IMR-90 (cell line): ENCODE measurements around the gene APCDD1L. TPM values are rescaled to one million over a fixed set of nuclear protein-coding genes. Genes with fewer than 3 reads are reported as not detected.

Experiments
- ATAC-seq: fragments of 200-7000 bp; cut with Tn5 transposase; 2 replicates; pipeline ENCODE4 v1.9.1; 2020; ENCODE audit warnings: low read depth, mild to moderate bottlenecking, moderate library complexity
- BruUV-seq: library from RNA; stranded (reverse); fragments of 400-500 nt; replicated peaks from 2 replicates; lab custom pipeline; 2021; lab: Mats Ljungman, UMichigan
- CTCF ChIA-PET: fragments of 300-600 bp; formaldehyde crosslinking; extraction: SDS; loops from one replicate; lab custom pipeline; 2021; ENCODE audit warnings: antibody characterized with exemption; lab: Yijun Ruan, JAX
- POLR2A ChIA-PET: fragments of 300-600 bp; sonication (Branson Sonifier 250); formaldehyde crosslinking; loops from one replicate; lab custom pipeline; 2022; ENCODE audit warnings: antibody characterized with exemption; ENCODE audit not compliant: unreplicated experiment; lab: Charles Lee
- DNase-seq: peaks from one replicate; pipeline ENCODE4 v3.0.0; 2013
- H2AFZ ChIP-seq: replicated peaks from 2 replicates; pipeline ENCODE3; 2013; ENCODE audit warnings: low read length, mild to moderate bottlenecking; ENCODE audit not compliant: poor library complexity
- H2AK5ac ChIP-seq: 2 replicates; pipeline ENCODE4 v1.6.1; 2013; ENCODE audit warnings: low read depth, low read length, inconsistent platforms
- H2AK9ac ChIP-seq: replicated peaks from 2 replicates; pipeline ENCODE3; 2013; ENCODE audit warnings: mild to moderate bottlenecking, low read depth, low read length, moderate library complexity; ENCODE audit not compliant: poor library complexity
- H2BK120ac ChIP-seq: 2 replicates; pipeline ENCODE4 v1.6.1; 2013; ENCODE audit warnings: low read depth, low read length, inconsistent platforms
- H2BK15ac ChIP-seq: 3 replicates; pipeline ENCODE4 v1.6.1; 2013; ENCODE audit warnings: low read depth, low read length, inconsistent platforms
- H2BK20ac ChIP-seq: 2 replicates; pipeline ENCODE4 v1.6.1; 2013; ENCODE audit warnings: low read depth, mild to moderate bottlenecking, inconsistent platforms, low read length, moderate library complexity
- H2BK5ac ChIP-seq: 2 replicates; pipeline ENCODE4 v1.6.1; 2013; ENCODE audit warnings: mild to moderate bottlenecking, low read depth, low read length, inconsistent platforms; ENCODE audit not compliant: poor library complexity, severe bottlenecking
- H3K14ac ChIP-seq: replicated peaks from 2 replicates; pipeline ENCODE4 v1.6.1; 2013; ENCODE audit warnings: low read depth, low read length, inconsistent platforms
- H3K18ac ChIP-seq: 2 replicates; pipeline ENCODE4 v1.6.1; 2013; ENCODE audit warnings: low read depth, low read length, control low read depth
- H3K23ac ChIP-seq: 2 replicates; pipeline ENCODE4 v1.6.1; 2013; ENCODE audit warnings: low read depth, low read length, inconsistent platforms
- H3K27ac ChIP-seq: 2 replicates; pipeline ENCODE4 v1.5.1; 2013; ENCODE audit warnings: mild to moderate bottlenecking, control low read depth, low read length; ENCODE audit not compliant: insufficient read depth
- H3K27me3 ChIP-seq: 2 replicates; pipeline ENCODE4 v1.6.1; 2013; ENCODE audit warnings: low read length; ENCODE audit not compliant: control insufficient read depth, insufficient read depth
- H3K36me3 ChIP-seq: 2 replicates; pipeline ENCODE4 v1.6.1; 2013; ENCODE audit warnings: low read length, mixed read lengths; ENCODE audit not compliant: control insufficient read depth, insufficient read depth
- H3K4ac ChIP-seq: 2 replicates; pipeline ENCODE4 v1.6.1; 2013; ENCODE audit warnings: low read depth, low read length, inconsistent platforms
- H3K4me1 ChIP-seq: 2 replicates; pipeline ENCODE4 v1.6.1; 2013; ENCODE audit warnings: low read length, mixed read lengths; ENCODE audit not compliant: control insufficient read depth, insufficient read depth
- H3K4me2 ChIP-seq: 2 replicates; pipeline ENCODE4 v1.6.1; 2013; ENCODE audit warnings: low read depth, mild to moderate bottlenecking, control low read depth, low read length, moderate library complexity
- H3K4me3 ChIP-seq: 2 replicates; pipeline ENCODE4 v1.5.1; 2013; ENCODE audit warnings: low read depth, mild to moderate bottlenecking, control low read depth, low read length, moderate library complexity; ENCODE audit not compliant: insufficient read depth
- H3K56ac ChIP-seq: 2 replicates; pipeline ENCODE4 v1.6.1; 2013; ENCODE audit warnings: low read length, inconsistent platforms; ENCODE audit not compliant: insufficient read depth; ENCODE audit errors: extremely low read depth
- H3K79me1 ChIP-seq, 2 experiments: 2 replicates each; pipeline ENCODE4 v1.6.1; 2013; ENCODE audit warnings: low read length in 2 of 2, inconsistent platforms in 1 of 2, low read depth in 1 of 2
- H3K9ac ChIP-seq: 2 replicates; pipeline ENCODE4 v1.6.1; 2013; ENCODE audit warnings: low read depth, low read length, control low read depth
- H3K9me1 ChIP-seq: 2 replicates; pipeline ENCODE4 v1.6.1; 2013; ENCODE audit warnings: low read length, inconsistent platforms; ENCODE audit not compliant: insufficient read depth
- H3K9me3 ChIP-seq: 2 replicates; pipeline ENCODE4 v1.6.1; 2013; ENCODE audit warnings: low read length; ENCODE audit not compliant: control insufficient read depth, insufficient read depth
- H4K20me1 ChIP-seq: 2 replicates; pipeline ENCODE4 v1.6.1; 2013; ENCODE audit warnings: low read length, inconsistent platforms; ENCODE audit not compliant: insufficient read depth
- H4K5ac ChIP-seq: 2 replicates; pipeline ENCODE4 v1.6.1; 2013; ENCODE audit warnings: mild to moderate bottlenecking, low read depth, low read length, control low read depth
- H4K8ac ChIP-seq, 2 experiments: 2 replicates each; pipeline ENCODE4 v1.6.1; 2013; ENCODE audit warnings: low read depth in 2 of 2, low read length in 2 of 2, control low read depth in 1 of 2, inconsistent platforms in 1 of 2
- H4K91ac ChIP-seq: 2 replicates; pipeline ENCODE4 v1.6.1; 2013; ENCODE audit warnings: low read depth, low read length, inconsistent platforms; ENCODE audit not compliant: insufficient read depth
- CHD1 ChIP-seq: IDR thresholded peaks from 2 replicates; pipeline ENCODE4 v1.6.1; 2012; ENCODE audit warnings: low read depth, low read length, improper control_type of control experiment
- FOS ChIP-seq: fragments of 150-350 bp; IDR thresholded peaks from 2 replicates; pipeline ENCODE4 v1.6.1; 2016; ENCODE audit warnings: low read depth, low read length
- MAZ ChIP-seq: IDR thresholded peaks from 2 replicates; pipeline ENCODE4 v1.6.1; 2012; ENCODE audit warnings: low read depth, mild to moderate bottlenecking, low read length, improper control_type of control experiment, moderate library complexity, borderline replicate concordance
- MXI1 ChIP-seq: IDR thresholded peaks from 2 replicates; pipeline ENCODE4 v1.6.1; 2012; ENCODE audit warnings: low read depth, mild to moderate bottlenecking, low read length, moderate library complexity, borderline replicate concordance
- POLR2A ChIP-seq: IDR thresholded peaks from 2 replicates; pipeline ENCODE4 v1.6.1; 2012; ENCODE audit warnings: mild to moderate bottlenecking, low read depth, low read length
- RCOR1 ChIP-seq: IDR thresholded peaks from 2 replicates; pipeline ENCODE4 v1.6.1; 2012; ENCODE audit warnings: mild to moderate bottlenecking, low read length, improper control_type of control experiment; ENCODE audit not compliant: insufficient replicate concordance
- WGBS, 2 experiments: methylation state at CpG; one replicate each; pipeline versions ENCODE4 v1.1.5 to v1.1.7; 2013; ENCODE audit warnings: missing lambda C conversion rate in 2 of 2; ENCODE audit not compliant: insufficient read length in 1 of 2; ENCODE audit errors: extremely low coverage in 2 of 2; 5-methylcytosine and 5-hydroxymethylcytosine counted together
- dilution Hi-C: fragments of 300-500 bp; cut with HindIII; formaldehyde crosslinking; loops from one replicate; pipeline ENCODE4 v1.14.3; 2018; ENCODE audit warnings: low sequenced_read_pairs; ENCODE audit not compliant: unreplicated experiment
- in situ Hi-C: fragments of 300-500 bp; cut with MboI; formaldehyde crosslinking; loops from 3 replicates; pipeline ENCODE4 v1.14.3; 2019; ENCODE audit warnings: low sequenced_read_pairs, inconsistent platforms, mixed read lengths
- intact Hi-C: fragments of 100-400 bp; cut with micrococcal nuclease; formaldehyde crosslinking; loops from 2 replicates; pipeline ENCODE4 v1.10.0; 2022
- polyA plus RNA-seq, 3 experiments: library from polyadenylated mRNA; depleted of rRNA; stranded (reverse); fragments of >200 nt; gene quantifications; 2 replicates each; pipeline ENCODE4 v1.2.3, GENCODE V29; 2012; ENCODE audit warnings: low replicate concordance in 1 of 3
- total RNA-seq: library from RNA; depleted of rRNA; stranded (reverse); fragments of >200 nt; gene quantifications from 2 replicates; pipeline ENCODE4 v1.2.3, GENCODE V29; 2012
- TF ChIP-seq, protein P1 (sequence below): fragments of 150-350 bp; IDR thresholded peaks from 2 replicates; pipeline ENCODE4 v1.6.1; 2016; ENCODE audit warnings: low read depth, mild to moderate bottlenecking, low read length, moderate library complexity, borderline replicate concordance

APCDD1L gene
- total and polyA plus RNA-seq, 2 of the 4 experiments (the other 2 are of a cell fraction) = 2.5 to 18.3 TPM

DNA sequence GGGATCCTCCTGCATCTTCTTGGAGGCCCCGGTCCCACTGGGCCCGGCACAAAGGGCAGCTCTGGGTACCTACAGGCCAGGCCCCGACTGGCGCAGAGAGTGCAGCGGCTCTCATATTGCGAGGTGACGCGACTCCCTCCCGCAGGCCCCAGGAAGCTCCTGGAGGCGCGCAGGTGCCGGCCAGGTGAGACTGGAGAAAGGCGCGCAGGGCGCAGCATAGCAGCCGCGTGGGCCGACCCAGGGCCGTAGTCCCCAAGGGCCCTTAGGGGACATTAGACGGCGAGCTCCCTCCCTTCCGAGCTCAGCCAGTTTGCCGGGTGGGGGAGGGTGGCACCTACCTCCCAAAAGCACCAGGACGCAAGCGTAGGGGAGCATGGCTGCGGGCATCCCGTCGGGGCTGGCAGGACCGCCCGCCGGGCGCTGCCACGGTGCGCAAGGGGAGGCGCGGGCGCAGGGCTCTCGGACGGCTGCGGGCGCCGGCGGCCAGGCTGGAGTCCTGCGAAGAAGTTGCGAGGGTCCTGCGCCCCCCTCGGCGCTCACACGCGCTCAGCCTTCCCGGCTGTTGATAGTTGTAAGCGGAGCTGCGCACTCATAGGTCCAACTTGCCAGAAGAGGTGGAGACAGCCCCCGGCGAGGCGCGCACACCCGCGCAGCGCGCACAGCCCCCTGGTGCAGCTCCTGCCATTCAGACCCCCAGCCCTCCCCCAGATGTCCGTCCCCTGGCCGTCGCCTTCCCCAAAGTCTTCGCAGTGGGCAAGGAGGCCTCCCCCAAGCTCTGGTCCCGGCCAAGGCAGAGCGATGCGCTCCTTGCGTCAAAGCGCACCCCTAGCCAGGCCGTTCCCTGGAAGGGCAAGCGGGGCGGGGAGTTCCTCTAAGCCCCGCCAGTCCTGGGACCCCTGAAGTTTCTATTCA is 622 bp downstream of the APCDD1L start:
- WGBS, 2 experiments = 6% methylated on average over 27 of the region's 74 CpGs; no CpG with 5 or more reads in 1 of the 2 experiments
- H3K9me3 ChIP-seq = no peaks in the 10 kb centered on the region
- H2AK5ac ChIP-seq = 0 out of 2 replicates have a peak overlapping the region, but pooled peaks have one; percentile 24
- peak overlapping the region; percentile 29; the same call in 1 of the 2 replicates for H4K5ac ChIP-seq
- ChIA-PET CTCF (no interaction called here), POLR2A (no interaction called here)
- H2BK20ac ChIP-seq = no peak overlapping the region; the same call in 1 of the 2 replicates
- dilution Hi-C loops = no loop called here
- no TSS peak for BruUV-seq
- peak overlapping the region; percentile 68; the same call in 1 of the 2 replicates for H3K14ac ChIP-seq
- H3K4me3 ChIP-seq = peak overlapping the region; percentile 58
- in situ Hi-C loops = no loop called here
- H4K91ac ChIP-seq = peak overlapping the region; percentile 66
- H2AFZ ChIP-seq = peak overlapping the region; percentile 92
- H4K8ac ChIP-seq = peak overlapping the region; percentile 35 to 72; a peak in 2 of 4 replicates
- H3K18ac ChIP-seq = peak overlapping the region; percentile 53
- no peak overlapping the region for H2BK15ac ChIP-seq
- H3K4me1 ChIP-seq = peaks cover 11% of the 10 kb centered on the region
- TF ChIP-seq MAZ = no peak
- TF ChIP-seq, protein P1, sequence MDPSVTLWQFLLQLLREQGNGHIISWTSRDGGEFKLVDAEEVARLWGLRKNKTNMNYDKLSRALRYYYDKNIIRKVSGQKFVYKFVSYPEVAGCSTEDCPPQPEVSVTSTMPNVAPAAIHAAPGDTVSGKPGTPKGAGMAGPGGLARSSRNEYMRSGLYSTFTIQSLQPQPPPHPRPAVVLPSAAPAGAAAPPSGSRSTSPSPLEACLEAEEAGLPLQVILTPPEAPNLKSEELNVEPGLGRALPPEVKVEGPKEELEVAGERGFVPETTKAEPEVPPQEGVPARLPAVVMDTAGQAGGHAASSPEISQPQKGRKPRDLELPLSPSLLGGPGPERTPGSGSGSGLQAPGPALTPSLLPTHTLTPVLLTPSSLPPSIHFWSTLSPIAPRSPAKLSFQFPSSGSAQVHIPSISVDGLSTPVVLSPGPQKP = no peak
- TF ChIP-seq RCOR1 = no peak
- no peak; the same call in 1 of the 2 replicates for TF ChIP-seq MXI1
- no peak for TF ChIP-seq POLR2A
- TF ChIP-seq FOS = no peak
- no peak for TF ChIP-seq CHD1
- 0 out of 2 replicates have a peak, but pooled peaks cover 3% of the 10 kb centered on the region for H3K9me1 ChIP-seq
- peaks cover 16% of the 10 kb centered on the region; the same call in 1 of the 2 replicates for H3K27me3 ChIP-seq
- 0 out of 2 replicates have a peak overlapping the region, but pooled peaks have one; percentile 16 for H3K23ac ChIP-seq
- H2AK9ac ChIP-seq = peak overlapping the region; percentile 93
- H4K20me1 ChIP-seq = no peaks in the 10 kb centered on the region
- peak overlapping the region; percentile 64 for H3K4ac ChIP-seq
- ATAC-seq = peak; percentile 69
- peak; percentile 19 for DNase-seq
- H2BK5ac ChIP-seq = peak overlapping the region; percentile 56
- peaks cover 2 to 10% of the 10 kb centered on the region in 2 experiments; a peak in 1 of 4 replicates for H3K79me1 ChIP-seq
- peak overlapping the region; percentile 32; the same call in 1 of the 2 replicates for H3K9ac ChIP-seq
- peak overlapping the region; percentile 91 for H3K4me2 ChIP-seq
- intact Hi-C loops = loop anchor here (2.0 to 5.0 kb wide), 3 partner anchors 123 to 277 kb away; partner anchors contain the start of gene STX16
- no peaks in the 10 kb centered on the region for H3K36me3 ChIP-seq
- H2BK120ac ChIP-seq = peak overlapping the region; percentile 56; the same call in 1 of the 2 replicates
- H3K27ac ChIP-seq = no peak overlapping the region; the same call in 1 of the 2 replicates
- no peak overlapping the region for H3K56ac ChIP-seq
